ENCODE measurements around the gene NOTUM. TPM values are rescaled to one million over a fixed set of nuclear protein-coding genes. Genes with fewer than 3 reads are reported as not detected.

The NOTUM gene
- total and polyA plus RNA-seq, 2 experiments from 2014 or later = 0.29 to 1.6 TPM

DNA sequence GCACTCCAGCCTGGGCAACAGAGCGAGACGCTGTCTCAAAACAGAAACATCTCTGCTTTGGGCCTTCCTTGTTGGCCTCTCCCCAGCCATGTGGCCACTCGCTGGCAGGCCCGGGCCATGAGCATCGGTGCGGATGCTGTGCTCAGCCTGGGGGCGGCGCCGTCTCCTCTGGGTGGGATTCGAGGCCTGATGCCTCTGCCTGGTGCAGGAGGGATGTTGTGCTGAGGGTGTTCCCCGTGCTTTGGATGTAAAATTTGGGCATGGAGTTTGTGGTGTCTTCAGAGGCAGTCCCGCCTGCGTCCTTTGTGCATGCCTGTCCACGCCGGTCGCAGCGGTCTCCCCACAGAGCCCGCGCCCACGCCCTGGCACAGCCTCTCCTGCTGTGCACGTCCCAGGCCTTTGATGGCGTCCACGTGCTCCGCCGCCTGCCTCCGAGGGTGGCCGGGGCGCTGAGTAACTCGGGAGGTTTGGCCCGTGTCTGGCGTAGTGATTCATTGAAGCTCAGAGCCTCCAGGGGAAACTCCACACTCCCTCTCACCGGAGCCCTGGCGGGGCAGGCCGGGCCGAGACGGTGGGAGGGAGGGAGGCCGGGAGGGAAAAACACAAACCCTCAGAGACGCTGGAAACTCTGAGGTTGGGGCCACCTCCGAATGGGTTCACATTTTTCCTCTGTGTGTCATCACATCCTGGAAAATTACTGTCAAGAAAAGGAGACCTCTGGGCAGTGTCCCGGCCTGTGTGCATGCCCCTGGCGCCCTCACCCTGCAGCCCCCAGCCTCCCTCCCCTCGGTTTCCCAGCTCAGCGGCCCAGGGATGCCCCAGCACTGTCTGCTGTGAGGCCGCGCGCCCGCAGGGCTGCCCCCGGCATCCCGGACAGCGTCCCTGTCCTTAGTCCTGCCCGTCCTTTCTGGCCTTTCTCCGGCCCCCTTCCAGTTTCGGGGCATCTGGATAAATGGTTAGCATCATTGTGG is 42.7 kb upstream of the NOTUM start:
- DNase-seq (ENCODE audit: low spot score) = no peak
- no peak overlapping the region for H3K4me2 ChIP-seq
- no peaks in the 10 kb centered on the region for H3K79me2 ChIP-seq (replicated peaks; ENCODE audit: insufficient read depth)
- no peaks in the 10 kb centered on the region for H3K9me2 ChIP-seq (ENCODE audit: insufficient read depth)
- H3K36me3 ChIP-seq (ENCODE audit: insufficient read depth) = no peaks in the 10 kb centered on the region
- H4K20me1 ChIP-seq (replicated peaks; ENCODE audit: insufficient read depth) = 0 out of 2 replicates have a peak, but pooled peaks cover 4% of the 10 kb centered on the region
- H2AFZ ChIP-seq = no peak overlapping the region
- ATAC-seq = peak; percentile 19
- Mint-ChIP-seq H3K27me3 (ENCODE audit: insufficient read depth, low read depth, poor library complexity) (peaks cover 14% of the 10 kb centered on the region), H3K36me3 (ENCODE audit: low read depth) (no peaks in the 10 kb centered on the region), H3K4me3 (no peak overlapping the region), H3K27ac (no peak overlapping the region), H3K4me1 (no peaks in the 10 kb centered on the region), H3K9me3 (no peaks in the 10 kb centered on the region)
- H3K4me3 ChIP-seq = no peak overlapping the region
- H3K4me1 ChIP-seq (ENCODE audit: insufficient read depth) = no peaks in the 10 kb centered on the region
- TF ChIP-seq, protein P1, sequence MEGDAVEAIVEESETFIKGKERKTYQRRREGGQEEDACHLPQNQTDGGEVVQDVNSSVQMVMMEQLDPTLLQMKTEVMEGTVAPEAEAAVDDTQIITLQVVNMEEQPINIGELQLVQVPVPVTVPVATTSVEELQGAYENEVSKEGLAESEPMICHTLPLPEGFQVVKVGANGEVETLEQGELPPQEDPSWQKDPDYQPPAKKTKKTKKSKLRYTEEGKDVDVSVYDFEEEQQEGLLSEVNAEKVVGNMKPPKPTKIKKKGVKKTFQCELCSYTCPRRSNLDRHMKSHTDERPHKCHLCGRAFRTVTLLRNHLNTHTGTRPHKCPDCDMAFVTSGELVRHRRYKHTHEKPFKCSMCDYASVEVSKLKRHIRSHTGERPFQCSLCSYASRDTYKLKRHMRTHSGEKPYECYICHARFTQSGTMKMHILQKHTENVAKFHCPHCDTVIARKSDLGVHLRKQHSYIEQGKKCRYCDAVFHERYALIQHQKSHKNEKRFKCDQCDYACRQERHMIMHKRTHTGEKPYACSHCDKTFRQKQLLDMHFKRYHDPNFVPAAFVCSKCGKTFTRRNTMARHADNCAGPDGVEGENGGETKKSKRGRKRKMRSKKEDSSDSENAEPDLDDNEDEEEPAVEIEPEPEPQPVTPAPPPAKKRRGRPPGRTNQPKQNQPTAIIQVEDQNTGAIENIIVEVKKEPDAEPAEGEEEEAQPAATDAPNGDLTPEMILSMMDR (conservative IDR thresholded peaks at IDR 0.05; ENCODE audit: low read depth in 2 of 2) = peak in 1 of 2 experiments; percentile 40; a peak in 2 of 4 replicates
- TF ChIP-seq NANOG (IDR thresholded peaks at IDR 0.05; ENCODE audit: borderline replicate concordance) = no peak
- no peak overlapping the region for H3K27ac ChIP-seq (ENCODE audit: low read depth)
- no peaks in the 10 kb centered on the region for H3K27me3 ChIP-seq (ENCODE audit: insufficient read depth)
- 0 out of 2 replicates have a peak, but pooled peaks cover 2% of the 10 kb centered on the region for H3F3A ChIP-seq (replicated peaks; ENCODE audit: low read depth)

DNA sequence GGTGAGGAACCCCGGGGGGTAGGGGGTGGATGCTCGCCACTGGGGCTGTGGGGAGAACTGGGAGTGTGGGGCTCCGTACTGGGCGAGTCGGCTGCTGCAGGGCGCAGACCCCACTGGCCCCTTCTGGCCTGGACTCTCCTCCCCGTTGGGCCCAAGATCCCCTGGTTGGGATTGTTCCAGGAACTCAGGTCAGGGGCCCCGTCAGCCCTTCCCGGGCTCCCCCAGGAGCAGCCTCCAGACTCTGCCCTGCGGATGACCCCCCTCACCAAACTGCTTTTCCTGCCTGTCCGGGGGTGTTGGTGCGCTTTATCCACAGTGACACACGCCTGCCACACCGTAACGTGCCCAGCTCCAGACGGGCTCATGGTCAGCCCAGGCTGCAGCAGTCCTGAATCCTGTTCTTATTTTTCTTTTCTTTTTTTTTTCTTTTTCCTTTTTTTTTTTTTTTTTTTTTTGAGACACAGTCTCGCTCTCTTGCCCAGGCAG is 40.6 kb upstream of the NOTUM start:
- H3K36me3 ChIP-seq (ENCODE audit: insufficient read depth) = no peaks in the 10 kb centered on the region
- H3F3A ChIP-seq (replicated peaks; ENCODE audit: low read depth) = 0 out of 2 replicates have a peak, but pooled peaks cover 2% of the 10 kb centered on the region
- no peak overlapping the region for H3K27ac Mint-ChIP-seq
- H3K36me3 Mint-ChIP-seq (ENCODE audit: low read depth) = peaks cover 6% of the 10 kb centered on the region; the same call in 1 of the 3 replicates
- ATAC-seq = no peak
- no peak for TF ChIP-seq POLR2AphosphoS5 (IDR thresholded peaks at IDR 0.05; ENCODE audit: low read depth)
- TF ChIP-seq, protein P1 (conservative IDR thresholded peaks at IDR 0.05; ENCODE audit: low read depth in 2 of 2) = no peak
- no peak for TF ChIP-seq CREB1 (CRISPR knock-in tag; IDR thresholded peaks at IDR 0.05; ENCODE audit: low read depth)
- TF ChIP-seq STAT1 (IDR thresholded peaks at IDR 0.05; ENCODE audit: unreplicated experiment) = no peak
- TF ChIP-seq, protein P2, sequence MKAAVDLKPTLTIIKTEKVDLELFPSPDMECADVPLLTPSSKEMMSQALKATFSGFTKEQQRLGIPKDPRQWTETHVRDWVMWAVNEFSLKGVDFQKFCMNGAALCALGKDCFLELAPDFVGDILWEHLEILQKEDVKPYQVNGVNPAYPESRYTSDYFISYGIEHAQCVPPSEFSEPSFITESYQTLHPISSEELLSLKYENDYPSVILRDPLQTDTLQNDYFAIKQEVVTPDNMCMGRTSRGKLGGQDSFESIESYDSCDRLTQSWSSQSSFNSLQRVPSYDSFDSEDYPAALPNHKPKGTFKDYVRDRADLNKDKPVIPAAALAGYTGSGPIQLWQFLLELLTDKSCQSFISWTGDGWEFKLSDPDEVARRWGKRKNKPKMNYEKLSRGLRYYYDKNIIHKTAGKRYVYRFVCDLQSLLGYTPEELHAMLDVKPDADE (IDR thresholded peaks at IDR 0.05) = no peak
- no peak for TF ChIP-seq NANOG (IDR thresholded peaks at IDR 0.05; ENCODE audit: borderline replicate concordance)
- TF ChIP-seq JUNB (IDR thresholded peaks at IDR 0.05; ENCODE audit: unreplicated experiment) = no peak
- no peak for TF ChIP-seq EZH2 (IDR thresholded peaks at IDR 0.05; ENCODE audit: low read depth, unreplicated experiment)
- TF ChIP-seq, protein P3, sequence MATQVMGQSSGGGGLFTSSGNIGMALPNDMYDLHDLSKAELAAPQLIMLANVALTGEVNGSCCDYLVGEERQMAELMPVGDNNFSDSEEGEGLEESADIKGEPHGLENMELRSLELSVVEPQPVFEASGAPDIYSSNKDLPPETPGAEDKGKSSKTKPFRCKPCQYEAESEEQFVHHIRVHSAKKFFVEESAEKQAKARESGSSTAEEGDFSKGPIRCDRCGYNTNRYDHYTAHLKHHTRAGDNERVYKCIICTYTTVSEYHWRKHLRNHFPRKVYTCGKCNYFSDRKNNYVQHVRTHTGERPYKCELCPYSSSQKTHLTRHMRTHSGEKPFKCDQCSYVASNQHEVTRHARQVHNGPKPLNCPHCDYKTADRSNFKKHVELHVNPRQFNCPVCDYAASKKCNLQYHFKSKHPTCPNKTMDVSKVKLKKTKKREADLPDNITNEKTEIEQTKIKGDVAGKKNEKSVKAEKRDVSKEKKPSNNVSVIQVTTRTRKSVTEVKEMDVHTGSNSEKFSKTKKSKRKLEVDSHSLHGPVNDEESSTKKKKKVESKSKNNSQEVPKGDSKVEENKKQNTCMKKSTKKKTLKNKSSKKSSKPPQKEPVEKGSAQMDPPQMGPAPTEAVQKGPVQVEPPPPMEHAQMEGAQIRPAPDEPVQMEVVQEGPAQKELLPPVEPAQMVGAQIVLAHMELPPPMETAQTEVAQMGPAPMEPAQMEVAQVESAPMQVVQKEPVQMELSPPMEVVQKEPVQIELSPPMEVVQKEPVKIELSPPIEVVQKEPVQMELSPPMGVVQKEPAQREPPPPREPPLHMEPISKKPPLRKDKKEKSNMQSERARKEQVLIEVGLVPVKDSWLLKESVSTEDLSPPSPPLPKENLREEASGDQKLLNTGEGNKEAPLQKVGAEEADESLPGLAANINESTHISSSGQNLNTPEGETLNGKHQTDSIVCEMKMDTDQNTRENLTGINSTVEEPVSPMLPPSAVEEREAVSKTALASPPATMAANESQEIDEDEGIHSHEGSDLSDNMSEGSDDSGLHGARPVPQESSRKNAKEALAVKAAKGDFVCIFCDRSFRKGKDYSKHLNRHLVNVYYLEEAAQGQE (IDR thresholded peaks at IDR 0.05; ENCODE audit: unreplicated experiment) = no peak
- TF ChIP-seq ZNF331 (CRISPR knock-in tag; IDR thresholded peaks at IDR 0.05; ENCODE audit: low read depth) = no peak
- TF ChIP-seq ZNF114 (CRISPR knock-in tag; IDR thresholded peaks at IDR 0.05) = no peak
- no peak overlapping the region for H3K27ac ChIP-seq (ENCODE audit: low read depth)
- no peaks in the 10 kb centered on the region for H3K27me3 ChIP-seq (ENCODE audit: insufficient read depth)
- H3K4me1 ChIP-seq (ENCODE audit: insufficient read depth) = no peaks in the 10 kb centered on the region
- H4K20me1 ChIP-seq (replicated peaks; ENCODE audit: insufficient read depth) = 0 out of 2 replicates have a peak, but pooled peaks cover 4% of the 10 kb centered on the region
- H2AFZ ChIP-seq = no peak overlapping the region
- H3K27me3 Mint-ChIP-seq (ENCODE audit: insufficient read depth, low read depth, poor library complexity) = peaks cover 15% of the 10 kb centered on the region
- no peaks in the 10 kb centered on the region for H3K9me2 ChIP-seq (ENCODE audit: insufficient read depth)
- H3K79me2 ChIP-seq (replicated peaks; ENCODE audit: insufficient read depth) = no peaks in the 10 kb centered on the region
- H3K4me3 ChIP-seq = no peak overlapping the region
- no peak for DNase-seq (ENCODE audit: low spot score)
- no peak overlapping the region for H3K4me3 Mint-ChIP-seq
- no peak overlapping the region for H3K4me2 ChIP-seq
- H3K4me1 Mint-ChIP-seq = no peaks in the 10 kb centered on the region
- no peaks in the 10 kb centered on the region for H3K9me3 Mint-ChIP-seq

Data from GM23338 (cell line).